Measurements from ENCODE around the gene FLT3LG.
A peak's percentile ranks its signal among the peaks of the same experiment; 100 is the strongest.

The FLT3LG gene

GRCh38 chr19:49488046-49488862, 14.2 kb downstream of the FLT3LG start:
- DNase-seq (ENCODE audit: low read depth) = no peak

DNA sequence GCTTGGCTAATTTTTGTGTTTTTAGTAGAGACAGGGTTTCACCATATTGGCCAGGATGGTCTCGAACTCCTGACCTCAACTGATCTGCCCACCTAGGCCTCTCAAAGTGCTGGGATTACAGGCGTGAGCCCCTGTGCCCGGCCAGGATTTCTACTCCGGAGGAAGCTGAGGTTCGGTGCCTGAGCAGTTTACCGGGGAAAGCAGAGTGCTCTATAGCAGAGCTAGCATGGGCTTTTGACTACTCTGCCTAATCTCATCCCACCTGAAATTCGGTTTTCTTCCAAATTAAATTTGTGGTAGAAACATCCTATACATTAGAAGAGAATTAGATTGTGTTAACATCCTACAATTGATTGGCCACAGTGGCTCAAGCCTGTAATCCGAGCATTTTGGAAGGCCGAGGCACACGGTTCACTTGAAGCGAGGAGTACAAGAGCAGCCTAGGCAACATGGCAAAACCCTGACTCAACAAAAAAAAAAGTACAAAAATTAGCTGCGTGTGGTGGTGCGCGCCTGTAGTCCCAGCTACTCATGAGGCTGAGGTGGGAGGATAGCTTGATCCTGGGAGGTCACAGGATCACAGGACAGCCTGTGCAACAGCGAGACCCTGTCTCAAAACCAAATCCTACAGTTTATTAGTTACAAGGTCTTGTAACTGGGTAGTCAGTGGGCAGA, 15.0 kb downstream of the FLT3LG start:
- no peak for DNase-seq (ENCODE audit: low read depth)

- no peak for DNase-seq (ENCODE audit: low read depth)
Measured at GRCh38 chr19:49489601-49490167, 15.7 kb downstream of the FLT3LG start.

- DNase-seq (ENCODE audit: low read depth) = no peak
Measured at GRCh38 chr19:49490287-49491029, 16.4 kb downstream of the FLT3LG start.

DNA sequence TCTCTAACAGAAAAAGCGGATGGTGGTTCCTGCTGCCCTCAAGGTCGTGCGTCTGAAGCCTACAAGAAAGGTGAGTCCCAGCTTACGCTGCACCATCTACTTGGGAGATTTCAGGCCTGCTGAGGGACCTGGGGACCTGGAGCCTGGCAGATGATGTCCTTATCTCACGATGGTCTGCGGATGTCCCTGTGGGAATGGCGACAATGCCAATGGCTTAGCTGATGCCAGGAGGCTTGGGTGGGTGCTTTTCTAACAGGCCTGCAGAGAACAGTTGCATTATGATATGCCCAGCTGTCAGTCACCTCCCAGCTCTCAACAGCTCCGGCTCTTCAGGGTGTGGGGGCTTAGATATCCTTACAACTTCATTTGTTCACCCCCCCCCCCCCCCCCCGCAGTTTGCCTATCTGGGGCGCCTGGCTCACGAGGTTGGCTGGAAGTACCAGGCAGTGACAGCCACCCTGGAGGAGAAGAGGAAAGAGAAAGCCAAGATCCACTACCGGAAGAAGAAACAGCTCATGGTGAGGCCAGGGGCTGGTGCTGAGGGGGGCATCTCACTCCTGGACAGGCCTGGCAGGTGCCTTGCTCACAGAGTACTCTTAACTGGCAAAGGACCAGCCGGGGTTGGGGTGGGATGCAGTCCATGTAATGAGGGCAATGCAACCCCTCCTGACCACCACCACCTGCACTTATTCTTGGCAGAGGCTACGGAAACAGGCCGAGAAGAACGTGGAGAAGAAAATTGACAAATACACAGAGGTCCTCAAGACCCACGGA, 17.2 kb downstream of the FLT3LG start:
- no peak for DNase-seq (ENCODE audit: low read depth)

DNA sequence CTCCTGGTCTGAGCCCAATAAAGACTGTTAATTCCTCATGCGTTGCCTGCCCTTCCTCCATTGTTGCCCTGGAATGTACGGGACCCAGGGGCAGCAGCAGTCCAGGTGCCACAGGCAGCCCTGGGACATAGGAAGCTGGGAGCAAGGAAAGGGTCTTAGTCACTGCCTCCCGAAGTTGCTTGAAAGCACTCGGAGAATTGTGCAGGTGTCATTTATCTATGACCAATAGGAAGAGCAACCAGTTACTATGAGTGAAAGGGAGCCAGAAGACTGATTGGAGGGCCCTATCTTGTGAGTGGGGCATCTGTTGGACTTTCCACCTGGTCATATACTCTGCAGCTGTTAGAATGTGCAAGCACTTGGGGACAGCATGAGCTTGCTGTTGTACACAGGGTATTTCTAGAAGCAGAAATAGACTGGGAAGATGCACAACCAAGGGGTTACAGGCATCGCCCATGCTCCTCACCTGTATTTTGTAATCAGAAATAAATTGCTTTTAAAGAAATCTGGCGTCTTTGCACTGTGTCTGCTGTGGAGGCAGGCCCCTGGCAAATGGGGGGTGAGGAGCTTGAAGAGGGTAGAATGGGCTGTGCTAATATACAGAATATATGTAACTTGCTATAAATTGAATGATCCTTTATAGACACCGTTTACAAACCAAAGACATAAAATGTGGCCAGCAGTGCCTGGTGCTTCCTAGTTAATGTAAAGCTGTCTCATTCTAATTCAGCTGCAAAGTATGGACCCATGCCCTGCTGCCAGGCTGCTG, 18.0 kb downstream of the FLT3LG start:
- DNase-seq (ENCODE audit: low read depth) = no peak

GRCh38 chr19:49492573-49493405, 18.8 kb downstream of the FLT3LG start:
- DNase-seq (ENCODE audit: low read depth) = no peak

DNA sequence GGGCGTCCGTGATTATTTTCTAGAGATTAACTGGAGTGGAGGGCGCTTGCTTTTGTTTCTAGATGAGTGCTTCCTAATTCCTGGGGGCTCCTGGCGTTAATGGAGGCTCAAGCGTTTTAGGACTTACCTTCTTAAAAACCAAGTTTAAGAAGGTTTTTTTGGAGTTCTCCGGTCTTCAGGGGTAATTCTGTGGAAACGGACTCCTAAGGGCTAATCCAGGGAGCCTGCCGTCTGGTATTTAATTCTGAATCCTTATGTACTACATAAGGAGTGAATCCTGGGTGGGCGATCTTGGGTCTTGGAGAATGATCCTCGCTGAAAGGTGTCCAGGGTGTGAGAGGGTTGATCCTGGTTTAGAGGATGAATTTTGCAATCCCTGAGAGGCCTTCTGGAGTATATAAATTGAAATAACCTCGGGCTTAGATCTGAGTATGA, 22.6 kb downstream of the FLT3LG start:
- DNase-seq (ENCODE audit: low read depth) = no peak

DNA sequence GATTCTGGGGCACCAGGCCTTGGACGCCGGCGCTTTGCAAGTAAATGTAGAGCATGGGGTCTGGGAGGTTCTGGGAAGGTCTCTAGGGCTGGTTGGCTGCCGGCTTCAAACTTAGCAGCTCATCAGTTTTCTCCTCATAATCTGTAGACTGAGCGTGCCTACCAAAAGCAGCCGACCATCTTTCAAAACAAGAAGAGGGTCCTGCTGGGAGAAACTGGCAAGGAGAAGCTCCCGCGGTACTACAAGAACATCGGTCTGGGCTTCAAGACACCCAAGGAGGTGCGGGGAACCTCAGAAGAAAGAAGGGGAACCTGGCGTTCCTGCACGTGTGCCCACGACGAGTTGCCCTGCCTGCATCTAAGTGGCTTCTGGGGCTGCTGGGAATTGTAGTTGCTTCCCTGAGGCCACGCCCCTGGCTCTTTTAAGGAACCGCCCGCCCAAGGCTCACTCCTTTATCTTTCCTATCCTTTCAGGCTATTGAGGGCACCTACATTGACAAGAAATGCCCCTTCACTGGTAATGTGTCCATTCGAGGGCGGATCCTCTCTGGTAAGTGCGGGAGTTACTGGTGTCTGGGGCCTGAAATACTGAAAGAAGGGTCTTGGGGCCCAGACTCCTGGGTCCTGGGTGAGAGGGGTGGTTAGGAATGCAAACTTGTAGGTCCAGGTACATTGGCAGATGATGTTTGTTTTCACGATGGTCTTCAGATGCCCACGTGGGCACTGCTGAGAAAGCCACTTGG, 23.2 kb downstream of the FLT3LG start:
- peak; percentile 67 for DNase-seq (ENCODE audit: low read depth)

DNA sequence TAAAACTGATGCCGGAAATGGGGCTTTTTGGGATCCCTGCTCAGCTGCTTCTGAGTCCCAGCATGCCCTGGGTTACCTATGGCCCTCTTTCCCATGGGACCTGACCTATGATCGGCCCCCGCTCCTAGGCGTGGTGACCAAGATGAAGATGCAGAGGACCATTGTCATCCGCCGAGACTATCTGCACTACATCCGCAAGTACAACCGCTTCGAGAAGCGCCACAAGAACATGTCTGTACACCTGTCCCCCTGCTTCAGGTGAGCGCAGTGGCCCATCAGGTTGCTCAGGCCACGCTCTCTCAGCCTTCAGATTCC, 23.7 kb downstream of the FLT3LG start:
- no peak for DNase-seq (ENCODE audit: low read depth)

GRCh38 chr19:49498475-49498874, 24.5 kb downstream of the FLT3LG start:
- DNase-seq (ENCODE audit: low read depth) = no peak

DNA sequence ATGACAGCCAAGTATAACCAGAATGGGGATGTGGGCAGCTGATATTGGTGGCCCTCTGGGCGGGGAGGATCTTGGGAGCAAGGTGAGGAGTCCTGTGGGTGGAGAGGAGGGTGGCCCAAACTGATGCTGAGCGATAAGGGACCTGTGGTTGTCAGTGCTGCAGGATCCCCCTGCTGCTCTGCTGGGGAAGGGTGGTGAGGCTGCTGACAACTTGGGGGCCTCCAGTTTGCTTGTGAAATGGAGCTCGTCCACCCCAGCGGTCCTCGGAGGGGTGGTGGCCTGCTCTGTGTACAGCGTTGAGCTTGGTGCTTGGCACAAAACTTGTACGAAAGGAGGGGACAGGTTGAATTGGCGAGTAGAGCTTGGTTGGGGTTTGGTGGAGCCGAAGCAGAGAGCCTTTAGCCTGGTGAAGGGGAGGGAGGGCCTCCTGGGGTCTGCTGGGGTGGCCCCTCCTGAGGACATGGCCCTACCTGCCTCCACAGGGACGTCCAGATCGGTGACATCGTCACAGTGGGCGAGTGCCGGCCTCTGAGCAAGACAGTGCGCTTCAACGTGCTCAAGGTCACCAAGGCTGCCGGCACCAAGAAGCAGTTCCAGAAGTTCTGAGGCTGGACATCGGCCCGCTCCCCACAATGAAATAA, 25.1 kb downstream of the FLT3LG start:
- no peak for DNase-seq (ENCODE audit: low read depth)

- no peak for DNase-seq (ENCODE audit: low read depth)
Measured at GRCh38 chr19:49502866-49503581, 29.0 kb downstream of the FLT3LG start.

GRCh38 chr19:49503582-49503962, 29.6 kb downstream of the FLT3LG start:
- DNase-seq (ENCODE audit: low read depth) = no peak

DNA sequence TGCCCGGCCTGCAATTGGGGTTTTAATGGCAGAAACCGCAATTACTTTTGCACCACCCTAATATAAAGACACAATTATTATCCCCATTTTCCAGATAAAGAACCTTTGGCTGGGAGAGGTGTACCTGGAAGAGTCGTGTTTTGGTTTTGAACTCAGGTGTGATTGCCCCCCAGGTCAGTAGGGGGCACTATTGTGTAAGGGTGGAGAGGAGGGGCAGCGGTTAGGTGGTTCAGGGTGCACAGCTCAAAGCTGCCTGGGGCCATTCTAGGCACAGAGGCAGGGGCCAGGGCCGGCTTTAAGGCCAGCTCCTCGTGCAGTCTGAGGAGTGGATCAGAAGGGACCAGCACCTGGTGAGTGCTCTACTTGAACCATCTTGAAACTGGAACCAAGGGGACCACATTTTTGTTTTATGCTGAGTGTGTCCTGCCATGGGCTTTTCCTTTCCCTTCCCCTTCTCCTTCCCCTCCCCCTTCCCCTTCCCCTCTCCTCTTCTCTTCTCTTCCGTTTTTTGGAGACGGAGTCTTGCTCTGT, 32.6 kb downstream of the FLT3LG start:
- peak; percentile 65 for DNase-seq (ENCODE audit: low read depth)

DNA sequence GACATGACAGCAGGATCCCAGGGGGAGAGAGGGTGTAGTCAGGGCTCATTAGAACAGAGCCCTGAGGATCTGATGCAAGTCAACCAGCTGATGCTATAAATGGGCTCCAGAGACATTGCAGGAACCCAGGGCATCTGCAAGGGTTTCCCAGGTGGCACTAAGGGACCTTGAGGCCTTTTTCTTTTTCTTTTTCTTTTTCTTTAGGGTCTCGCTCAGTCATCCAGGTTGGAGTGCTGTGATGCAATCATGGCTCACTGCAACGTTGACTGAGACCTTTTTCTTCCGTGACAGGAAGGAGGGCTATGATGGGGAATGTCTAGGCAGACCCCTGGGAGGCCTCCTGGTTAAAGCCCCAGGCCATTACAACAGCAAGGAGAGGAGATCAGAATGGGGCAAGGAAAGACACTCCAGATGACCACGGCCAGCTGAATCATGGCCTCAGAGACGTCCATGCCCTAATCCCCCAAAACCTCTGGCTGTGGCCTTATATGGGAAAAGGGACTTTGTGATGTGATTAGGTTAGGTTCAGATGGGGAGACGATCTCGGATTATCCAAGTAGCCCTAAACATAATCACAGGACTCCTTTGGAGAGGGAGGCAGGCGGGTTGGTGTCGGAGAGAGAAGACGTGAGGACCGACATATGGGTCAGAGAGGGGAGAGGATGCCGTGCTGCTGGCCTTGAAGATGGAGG, 33.9 kb downstream of the FLT3LG start:
- no peak for DNase-seq (ENCODE audit: low read depth)

DNA sequence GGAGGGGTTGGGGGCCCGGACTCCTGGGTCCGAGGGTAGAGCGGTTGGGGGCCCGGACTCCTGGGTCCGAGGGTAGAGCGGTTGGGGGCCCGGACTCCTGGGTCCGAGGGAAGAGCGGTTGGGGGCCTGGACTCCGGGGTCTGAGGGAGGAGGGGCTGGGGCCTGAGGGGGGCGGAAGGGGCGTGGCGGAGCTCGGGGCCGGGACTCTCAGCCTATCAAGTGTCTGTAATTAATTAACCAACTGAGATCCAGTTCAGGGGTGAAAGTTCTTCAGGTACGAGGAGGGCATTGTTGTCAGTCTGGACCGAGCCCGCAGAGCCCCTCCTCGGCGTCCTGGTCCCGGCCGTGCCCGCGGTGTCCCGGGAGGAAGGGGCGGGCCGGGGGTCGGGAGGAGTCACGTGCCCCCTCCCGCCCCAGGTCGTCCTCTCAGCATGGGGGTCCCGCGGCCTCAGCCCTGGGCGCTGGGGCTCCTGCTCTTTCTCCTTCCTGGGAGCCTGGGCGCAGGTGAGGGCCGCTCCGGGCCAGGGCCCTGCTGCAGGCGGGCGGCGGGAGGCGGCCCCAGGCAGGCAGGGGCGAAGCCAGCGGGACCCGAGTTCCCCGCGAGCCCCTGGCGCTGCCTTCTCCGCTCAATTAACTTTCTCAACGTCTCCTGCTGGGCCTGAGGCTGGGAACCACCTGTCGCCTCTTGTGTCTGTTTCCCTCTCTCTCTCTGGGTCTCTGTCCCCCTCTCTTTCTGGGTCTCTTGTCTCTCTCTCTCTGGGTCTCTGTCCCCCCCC, 39.1 kb downstream of the FLT3LG start:
- no peak for DNase-seq (ENCODE audit: low read depth)
